Measurements from ENCODE around the gene SLC22A14. TPM values are rescaled to one million over a fixed set of nuclear protein-coding genes. Genes with fewer than 3 reads are reported as not detected.

Gene SLC22A14
- total and polyA plus RNA-seq, 4 donors: 0.17 TPM; not detected in 3

GRCh38 chr3:38245930-38246329 is 36.2 kb upstream of the SLC22A14 start:
- Histone ChIP-seq H3K27me3 (ENCODE audit: control insufficient read depth in 4 of 4, insufficient read depth in 4 of 4, low read length in 3 of 4) (no peaks in the 10 kb centered on the region), H3K4me3 (ENCODE audit: low read depth in 1 of 3, low read length in 3 of 3) (no peak overlapping the region), H3K9ac (ENCODE audit: low read depth in 1 of 2, low read length in 2 of 2) (no peak overlapping the region), H3K9me3 (ENCODE audit: control insufficient read depth in 4 of 4, low read length in 3 of 4) (no peaks in the 10 kb centered on the region), H3K4me1 (ENCODE audit: control insufficient read depth in 4 of 4, insufficient read depth in 4 of 4, low read length in 3 of 4) (no peaks in the 10 kb centered on the region), H3K27ac (ENCODE audit: low read depth in 1 of 2, low read length in 2 of 2) (no peak overlapping the region), H3K36me3 (ENCODE audit: control insufficient read depth in 4 of 4, insufficient read depth in 3 of 4, low read depth in 1 of 4, low read length in 3 of 4) (peaks cover 2 to 34% (median 27%) of the 10 kb centered on the region in 4 donors)
- no peak for DNase-seq (ENCODE audit: low spot score)
- TF ChIP-seq SP1 (IDR thresholded peaks at IDR 0.05) (no peak), HNF4A (conservative IDR thresholded peaks at IDR 0.05) (no peak), HNF4G (IDR thresholded peaks at IDR 0.05) (no peak)
- WGBS: 92% methylated on average over 4 of the region's 4 CpGs

- no peak for DNase-seq (ENCODE audit: low spot score)
- Histone ChIP-seq H3K27ac (ENCODE audit: low read depth in 1 of 2, low read length in 2 of 2) (no peak overlapping the region), H3K36me3 (ENCODE audit: control insufficient read depth in 4 of 4, insufficient read depth in 3 of 4, low read depth in 1 of 4, low read length in 3 of 4) (peaks cover 4 to 50% (median 37%) of the 10 kb centered on the region in 4 donors), H3K9ac (ENCODE audit: low read depth in 1 of 2, low read length in 2 of 2) (no peak overlapping the region), H3K4me3 (ENCODE audit: low read depth in 1 of 3, low read length in 3 of 3) (no peak overlapping the region), H3K4me1 (ENCODE audit: control insufficient read depth in 4 of 4, insufficient read depth in 4 of 4, low read length in 3 of 4) (no peaks in the 10 kb centered on the region), H3K27me3 (ENCODE audit: control insufficient read depth in 4 of 4, insufficient read depth in 4 of 4, low read length in 3 of 4) (no peaks in the 10 kb centered on the region), H3K9me3 (ENCODE audit: control insufficient read depth in 4 of 4, low read length in 3 of 4) (no peaks in the 10 kb centered on the region)
- TF ChIP-seq YY1 (IDR thresholded peaks at IDR 0.05): no peak
- peak; percentile 17 for TF ChIP-seq CTCF (IDR thresholded peaks at IDR 0.05; ENCODE audit: low read depth, low read length, missing input control)
- no peak for TF ChIP-seq JUND (IDR thresholded peaks at IDR 0.05)
- TF ChIP-seq RAD21 (IDR thresholded peaks at IDR 0.05): peak; percentile 42 to 50
Measured at GRCh38 chr3:38247366-38248035, 34.6 kb upstream of the SLC22A14 start.

- TF ChIP-seq CTCF (IDR thresholded peaks at IDR 0.05; ENCODE audit: low read depth, low read length, missing input control) (no peak), MAX (IDR thresholded peaks at IDR 0.05) (no peak), FOXA1 (IDR thresholded peaks at IDR 0.05) (no peak), JUND (IDR thresholded peaks at IDR 0.05) (no peak), REST (IDR thresholded peaks at IDR 0.05) (no peak), HNF4A (conservative IDR thresholded peaks at IDR 0.05) (no peak), NR2F2 (IDR thresholded peaks at IDR 0.05) (no peak), EGR1 (IDR thresholded peaks at IDR 0.05; ENCODE audit: low read depth in 2 of 2) (no peak), GABPA (IDR thresholded peaks at IDR 0.05 in 1 of 2, conservative IDR thresholded peaks at IDR 0.05 in 1 of 2) (no peak), TAF1 (conservative IDR thresholded peaks at IDR 0.05) (no peak), RAD21 (IDR thresholded peaks at IDR 0.05) (no peak), ZBTB33 (IDR thresholded peaks at IDR 0.05) (no peak)
- H3K9me3 ChIP-seq (ENCODE audit: control insufficient read depth in 4 of 4, low read length in 3 of 4): no peaks in the 10 kb centered on the region
- H3K36me3 ChIP-seq (ENCODE audit: control insufficient read depth in 4 of 4, insufficient read depth in 3 of 4, low read depth in 1 of 4, low read length in 3 of 4): peaks cover 7 to 67% (median 42%) of the 10 kb centered on the region in 4 donors
- DNase-seq (ENCODE audit: low spot score): no peak
- H3K4me1 ChIP-seq (ENCODE audit: control insufficient read depth in 4 of 4, insufficient read depth in 4 of 4, low read length in 3 of 4): no peaks in the 10 kb centered on the region
- H3K4me3 ChIP-seq (ENCODE audit: low read depth in 1 of 3, low read length in 3 of 3): no peak overlapping the region
- 96% methylated on average over 2 of the region's 2 CpGs for WGBS
- no peak overlapping the region for H3K27ac ChIP-seq (ENCODE audit: low read depth in 1 of 2, low read length in 2 of 2)
- H3K27me3 ChIP-seq (ENCODE audit: control insufficient read depth in 4 of 4, insufficient read depth in 4 of 4, low read length in 3 of 4): no peaks in the 10 kb centered on the region
- no peak overlapping the region for H3K9ac ChIP-seq (ENCODE audit: low read depth in 1 of 2, low read length in 2 of 2)
Measured at GRCh38 chr3:38250198-38250597, 31.9 kb upstream of the SLC22A14 start.

All from liver (tissue), 9 donors.